Endodermal cell (in vitro differentiated cells): Measurements from ENCODE around the gene PSMB2. TPM values are rescaled to one million over a fixed set of nuclear protein-coding genes. Genes with fewer than 3 reads are reported as not detected.

ENCODE experiments used
- DNase-seq: peaks from one replicate; pipeline ENCODE4 v3.0.0-alpha.2; 2017
- H3K27ac ChIP-seq: 2 replicates; pipeline ENCODE4 v1.5.1; 2013; ENCODE audit warnings: mild to moderate bottlenecking, low read depth, low read length, moderate library complexity
- H3K27me3 ChIP-seq: 2 replicates; pipeline ENCODE4 v1.6.1; 2013; ENCODE audit warnings: mild to moderate bottlenecking, low read length, moderate library complexity; ENCODE audit not compliant: insufficient read depth, control insufficient read depth, poor library complexity, severe bottlenecking
- H3K36me3 ChIP-seq: 2 replicates; pipeline ENCODE4 v1.7.0; 2013; ENCODE audit warnings: mild to moderate bottlenecking, low read length, moderate library complexity; ENCODE audit not compliant: control insufficient read depth, insufficient read depth
- H3K4me1 ChIP-seq: one replicate; pipeline ENCODE4 v1.7.0; 2013; ENCODE audit warnings: low read length; ENCODE audit not compliant: control insufficient read depth, insufficient read depth
- H3K4me3 ChIP-seq: 2 replicates; pipeline ENCODE4 v1.5.1; 2013; ENCODE audit warnings: mild to moderate bottlenecking, low read length, moderate library complexity
- H3K9ac ChIP-seq: 2 replicates; pipeline ENCODE4 v1.6.1; 2013; ENCODE audit warnings: mild to moderate bottlenecking, low read length, moderate library complexity; ENCODE audit not compliant: poor library complexity, severe bottlenecking; ENCODE audit errors: extremely low read depth
- H3K9me3 ChIP-seq: 2 replicates; pipeline ENCODE4 v1.6.1; 2013; ENCODE audit warnings: mild to moderate bottlenecking, low read length, moderate library complexity; ENCODE audit not compliant: control insufficient read depth
- H3K27ac Mint-ChIP-seq: 2 replicates; pipeline ENCODE4 v1.8.0; 2020; ENCODE audit warnings: mixed read lengths
- H3K27me3 Mint-ChIP-seq: 2 replicates; pipeline ENCODE4 v1.8.0; 2021; ENCODE audit warnings: mild to moderate bottlenecking, mixed read lengths; ENCODE audit not compliant: insufficient read depth
- H3K36me3 Mint-ChIP-seq: 2 replicates; pipeline ENCODE4 v1.8.0; 2020; ENCODE audit warnings: low read depth, mixed read lengths
- H3K4me1 Mint-ChIP-seq: 2 replicates; pipeline ENCODE4 v1.8.0; 2020; ENCODE audit warnings: mixed read lengths
- H3K4me3 Mint-ChIP-seq: 2 replicates; pipeline ENCODE4 v1.8.0; 2020; ENCODE audit warnings: mild to moderate bottlenecking, moderate library complexity, mixed read lengths
- H3K9me3 Mint-ChIP-seq: 2 replicates; pipeline ENCODE4 v1.8.0; 2020; ENCODE audit warnings: mild to moderate bottlenecking, mixed read lengths
- whole genome bisulfite sequencing, 2 experiments: methylation state at CpG; one replicate each; pipeline versions ENCODE4 v1.1.5 to v1.1.7; 2013; ENCODE audit warnings: missing lambda C conversion rate in 2 of 2, mixed read lengths in 1 of 2; ENCODE audit not compliant: insufficient coverage in 1 of 2, insufficient read length in 1 of 2; 5-methylcytosine and 5-hydroxymethylcytosine counted together
- total RNA-seq, 2 donors: library from RNA; stranded (reverse); fragmentation: NEBNext Ultra II Directional in 1 of 2; extraction: Animal tissue kit (Norgen Biotek cat#: 25700) in 1 of 2; gene quantifications; 2 replicates in 1 of 2; 3 replicates in 1 of 2; pipeline ENCODE4 v1.2.1, GENCODE V29; 2021
- TF ChIP-seq, protein P1 (sequence below): fragments of 200-600 bp; sonication (generic); conservative IDR thresholded peaks from 2 replicates; pipeline ENCODE4 v1.5.0; 2021; ENCODE audit warnings: antibody characterized with exemption, mild to moderate bottlenecking

PSMB2 gene
- total RNA-seq, 2 donors from 2014 or later = 66.0 to 71.3 TPM

DNA sequence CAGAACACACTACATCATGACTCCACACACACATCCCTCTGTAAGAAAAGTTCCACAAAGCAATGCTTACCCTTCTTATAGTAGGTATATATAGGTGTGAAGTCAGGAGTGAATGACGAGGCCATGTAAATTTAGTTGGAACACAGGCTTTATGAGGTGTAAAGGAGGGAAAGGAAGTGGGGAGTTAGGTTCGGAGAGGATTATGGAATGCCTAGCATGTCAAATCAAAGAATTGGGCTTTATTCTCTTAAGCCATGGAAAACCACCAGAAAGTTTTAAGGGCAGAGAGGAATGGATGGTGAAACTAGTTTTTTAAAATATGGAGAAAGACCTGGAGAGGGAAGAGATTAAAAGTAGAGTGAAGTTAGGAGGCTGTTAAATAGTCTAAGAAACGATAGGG lies 41.9 kb downstream of the PSMB2 start:
- 89 to 98% methylated on average over 3 of the region's 3 CpGs for WGBS, 2 experiments
- Histone ChIP-seq H3K27me3 (no peaks in the 10 kb centered on the region), H3K4me1 (peaks cover 11% of the 10 kb centered on the region), H3K9me3 (no peaks in the 10 kb centered on the region), H3K9ac (no peak overlapping the region), H3K36me3 (peaks cover 35% of the 10 kb centered on the region), H3K4me3 (no peak overlapping the region), H3K27ac (peak overlapping the region; percentile 12)
- Mint-ChIP-seq H3K4me3 (no peak overlapping the region), H3K36me3 (peaks cover 32% of the 10 kb centered on the region), H3K4me1 (peaks cover 28% of the 10 kb centered on the region), H3K27ac (no peak overlapping the region), H3K27me3 (no peaks in the 10 kb centered on the region), H3K9me3 (no peaks in the 10 kb centered on the region)
- DNase-seq = no peak
- TF ChIP-seq, protein P1, sequence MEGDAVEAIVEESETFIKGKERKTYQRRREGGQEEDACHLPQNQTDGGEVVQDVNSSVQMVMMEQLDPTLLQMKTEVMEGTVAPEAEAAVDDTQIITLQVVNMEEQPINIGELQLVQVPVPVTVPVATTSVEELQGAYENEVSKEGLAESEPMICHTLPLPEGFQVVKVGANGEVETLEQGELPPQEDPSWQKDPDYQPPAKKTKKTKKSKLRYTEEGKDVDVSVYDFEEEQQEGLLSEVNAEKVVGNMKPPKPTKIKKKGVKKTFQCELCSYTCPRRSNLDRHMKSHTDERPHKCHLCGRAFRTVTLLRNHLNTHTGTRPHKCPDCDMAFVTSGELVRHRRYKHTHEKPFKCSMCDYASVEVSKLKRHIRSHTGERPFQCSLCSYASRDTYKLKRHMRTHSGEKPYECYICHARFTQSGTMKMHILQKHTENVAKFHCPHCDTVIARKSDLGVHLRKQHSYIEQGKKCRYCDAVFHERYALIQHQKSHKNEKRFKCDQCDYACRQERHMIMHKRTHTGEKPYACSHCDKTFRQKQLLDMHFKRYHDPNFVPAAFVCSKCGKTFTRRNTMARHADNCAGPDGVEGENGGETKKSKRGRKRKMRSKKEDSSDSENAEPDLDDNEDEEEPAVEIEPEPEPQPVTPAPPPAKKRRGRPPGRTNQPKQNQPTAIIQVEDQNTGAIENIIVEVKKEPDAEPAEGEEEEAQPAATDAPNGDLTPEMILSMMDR = no peak

DNA sequence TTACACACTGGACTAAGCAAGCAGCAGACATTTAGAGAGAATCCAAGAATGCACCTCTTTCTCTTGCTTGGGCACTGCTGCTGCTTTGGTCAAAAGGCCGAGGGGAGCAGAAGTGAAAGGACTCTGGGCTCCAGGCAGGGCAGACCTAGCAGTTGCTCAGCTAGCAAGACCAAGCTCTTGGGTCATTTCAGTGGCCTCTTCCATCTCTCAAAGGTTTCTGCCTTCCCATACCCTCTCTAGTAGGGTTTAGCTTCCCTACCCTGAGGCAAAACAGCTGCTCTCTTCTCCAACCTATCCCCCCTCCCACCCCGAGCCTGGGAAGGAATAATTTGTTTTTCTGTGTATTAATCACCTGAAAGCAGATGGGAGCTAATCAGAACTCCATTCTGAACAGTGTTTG lies 42.4 kb downstream of the PSMB2 start:
- Histone ChIP-seq H3K4me1 (peaks cover 11% of the 10 kb centered on the region), H3K9ac (no peak overlapping the region), H3K36me3 (peaks cover 31% of the 10 kb centered on the region), H3K4me3 (no peak overlapping the region), H3K27ac (peak overlapping the region; percentile 46), H3K27me3 (no peaks in the 10 kb centered on the region), H3K9me3 (no peaks in the 10 kb centered on the region)
- Mint-ChIP-seq H3K36me3 (peaks cover 28% of the 10 kb centered on the region), H3K27ac (no peak overlapping the region), H3K4me3 (no peak overlapping the region), H3K9me3 (no peaks in the 10 kb centered on the region), H3K27me3 (no peaks in the 10 kb centered on the region), H3K4me1 (peaks cover 25% of the 10 kb centered on the region)
- 80% methylated on average over 2 of the region's 2 CpGs; no CpG with 5 or more reads in 1 of the 2 experiments for WGBS, 2 experiments
- DNase-seq = no peak
- TF ChIP-seq, protein P1 = no peak

DNA sequence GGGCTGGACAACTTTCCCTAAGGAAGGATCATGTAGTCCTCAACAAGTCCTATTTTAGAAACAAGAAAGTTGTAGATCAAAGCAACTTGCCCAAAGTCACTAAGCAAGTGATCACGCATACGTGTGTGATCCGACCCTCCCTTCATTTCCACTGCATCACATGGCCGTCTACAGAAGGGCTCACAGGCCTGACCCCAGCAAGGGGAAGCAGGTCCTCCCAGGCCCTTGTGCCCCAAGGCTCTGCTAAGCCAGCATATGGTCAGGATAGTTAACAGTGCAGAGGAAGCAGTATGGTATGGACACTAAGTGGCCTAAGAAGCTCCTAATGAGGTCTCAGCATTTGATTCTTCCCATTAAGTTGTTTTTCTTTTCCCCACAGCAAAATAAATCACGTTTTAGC lies 43.5 kb downstream of the PSMB2 start:
- Histone ChIP-seq H3K27ac (no peak overlapping the region), H3K4me1 (peaks cover 11% of the 10 kb centered on the region), H3K9me3 (no peaks in the 10 kb centered on the region), H3K36me3 (peaks cover 22% of the 10 kb centered on the region), H3K9ac (no peak overlapping the region), H3K27me3 (no peaks in the 10 kb centered on the region), H3K4me3 (no peak overlapping the region)
- H3K27ac Mint-ChIP-seq = peak overlapping the region; percentile 16
- no peak overlapping the region for H3K4me3 Mint-ChIP-seq
- WGBS, 2 experiments = 95 to 100% methylated on average over 3 to 5 of the region's 5 CpGs
- H3K36me3 Mint-ChIP-seq = peaks cover 19% of the 10 kb centered on the region
- no peak for DNase-seq
- H3K9me3 Mint-ChIP-seq = no peaks in the 10 kb centered on the region
- TF ChIP-seq, protein P1 = no peak
- H3K27me3 Mint-ChIP-seq = no peaks in the 10 kb centered on the region
- peaks cover 25% of the 10 kb centered on the region for H3K4me1 Mint-ChIP-seq
